G401 (cell line): ENCODE data around the gene DCHS1. TPM values are rescaled to one million over a fixed set of nuclear protein-coding genes. Genes with fewer than 3 reads are reported as not detected.
A peak's percentile ranks its signal among the peaks of the same experiment; 100 is the strongest.
"Not testable (repeated sequence)": the region's sequence is repeated elsewhere in the genome, so short reads cannot be mapped to it uniquely, and the experiment has no call there.

ENCODE experiments used
- DNase-seq: peaks from one replicate; pipeline ENCODE4 v3.0.0-alpha.2; 2015; ENCODE audit warnings: low spot score
- in situ Hi-C: cut with HindIII; loops from 2 replicates; pipeline ENCODE4 v1.10.0; 2016; ENCODE audit warnings: low sequenced_read_pairs, mixed read lengths
- total RNA-seq: library from RNA; depleted of rRNA; stranded (reverse); fragments of >200 nt; shearing (Covaris generic); gene quantifications from 2 replicates; pipeline ENCODE4 v1.2.3, GENCODE V29; 2014; rRNA removed

Gene DCHS1, protein sequence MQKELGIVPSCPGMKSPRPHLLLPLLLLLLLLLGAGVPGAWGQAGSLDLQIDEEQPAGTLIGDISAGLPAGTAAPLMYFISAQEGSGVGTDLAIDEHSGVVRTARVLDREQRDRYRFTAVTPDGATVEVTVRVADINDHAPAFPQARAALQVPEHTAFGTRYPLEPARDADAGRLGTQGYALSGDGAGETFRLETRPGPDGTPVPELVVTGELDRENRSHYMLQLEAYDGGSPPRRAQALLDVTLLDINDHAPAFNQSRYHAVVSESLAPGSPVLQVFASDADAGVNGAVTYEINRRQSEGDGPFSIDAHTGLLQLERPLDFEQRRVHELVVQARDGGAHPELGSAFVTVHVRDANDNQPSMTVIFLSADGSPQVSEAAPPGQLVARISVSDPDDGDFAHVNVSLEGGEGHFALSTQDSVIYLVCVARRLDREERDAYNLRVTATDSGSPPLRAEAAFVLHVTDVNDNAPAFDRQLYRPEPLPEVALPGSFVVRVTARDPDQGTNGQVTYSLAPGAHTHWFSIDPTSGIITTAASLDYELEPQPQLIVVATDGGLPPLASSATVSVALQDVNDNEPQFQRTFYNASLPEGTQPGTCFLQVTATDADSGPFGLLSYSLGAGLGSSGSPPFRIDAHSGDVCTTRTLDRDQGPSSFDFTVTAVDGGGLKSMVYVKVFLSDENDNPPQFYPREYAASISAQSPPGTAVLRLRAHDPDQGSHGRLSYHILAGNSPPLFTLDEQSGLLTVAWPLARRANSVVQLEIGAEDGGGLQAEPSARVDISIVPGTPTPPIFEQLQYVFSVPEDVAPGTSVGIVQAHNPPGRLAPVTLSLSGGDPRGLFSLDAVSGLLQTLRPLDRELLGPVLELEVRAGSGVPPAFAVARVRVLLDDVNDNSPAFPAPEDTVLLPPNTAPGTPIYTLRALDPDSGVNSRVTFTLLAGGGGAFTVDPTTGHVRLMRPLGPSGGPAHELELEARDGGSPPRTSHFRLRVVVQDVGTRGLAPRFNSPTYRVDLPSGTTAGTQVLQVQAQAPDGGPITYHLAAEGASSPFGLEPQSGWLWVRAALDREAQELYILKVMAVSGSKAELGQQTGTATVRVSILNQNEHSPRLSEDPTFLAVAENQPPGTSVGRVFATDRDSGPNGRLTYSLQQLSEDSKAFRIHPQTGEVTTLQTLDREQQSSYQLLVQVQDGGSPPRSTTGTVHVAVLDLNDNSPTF (N-terminal part only)
- total RNA-seq, result 0.17 and 0.25 TPM in 2 replicates

DNA sequence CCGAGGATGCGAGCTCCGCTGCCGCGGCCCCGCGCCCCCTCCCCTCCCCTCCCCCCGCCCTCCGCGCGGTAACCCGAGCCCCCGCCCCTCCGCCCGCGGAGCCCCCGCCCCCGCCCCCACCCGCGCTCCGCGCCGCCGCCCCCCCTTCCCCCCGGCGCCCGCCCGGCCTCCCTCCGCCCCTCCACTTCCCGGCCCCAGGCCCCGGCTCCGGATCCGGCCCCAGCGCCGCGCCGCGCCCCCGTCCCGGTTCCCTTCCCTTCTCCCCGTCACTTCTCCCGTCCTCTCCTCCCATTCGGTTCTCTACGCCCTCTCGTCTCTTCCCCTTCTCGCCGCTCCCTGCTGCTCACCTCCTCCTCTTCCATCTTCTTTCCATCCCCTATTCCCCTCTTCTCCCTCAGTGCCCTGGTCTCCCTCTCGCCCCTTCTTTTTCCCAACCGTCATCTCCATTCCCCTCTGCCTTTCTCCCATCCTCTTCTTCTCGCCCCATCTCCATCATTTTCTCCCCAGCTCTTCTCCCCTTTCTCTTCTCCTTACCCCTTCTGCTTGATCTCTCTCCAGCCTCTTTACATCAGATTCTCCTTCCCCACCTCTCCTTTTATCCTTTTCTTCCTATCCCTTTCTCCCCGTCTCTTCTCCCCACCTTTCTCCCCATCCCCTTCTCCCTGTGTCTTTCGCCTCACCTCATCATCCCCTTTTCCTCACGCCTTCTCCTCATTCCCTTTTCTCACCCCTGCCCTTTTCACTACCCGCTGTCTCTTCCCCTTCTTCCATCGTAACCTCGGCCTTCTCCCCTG, at the start of gene DCHS1:
DCHS1 (minus strand) TSS at position 20 of the 794 bp plus-strand sequence. CDS start 14,196 bp downstream, outside the sequence.
- in situ Hi-C loops, result no loop called here
- DNase-seq, result no peak

DNA sequence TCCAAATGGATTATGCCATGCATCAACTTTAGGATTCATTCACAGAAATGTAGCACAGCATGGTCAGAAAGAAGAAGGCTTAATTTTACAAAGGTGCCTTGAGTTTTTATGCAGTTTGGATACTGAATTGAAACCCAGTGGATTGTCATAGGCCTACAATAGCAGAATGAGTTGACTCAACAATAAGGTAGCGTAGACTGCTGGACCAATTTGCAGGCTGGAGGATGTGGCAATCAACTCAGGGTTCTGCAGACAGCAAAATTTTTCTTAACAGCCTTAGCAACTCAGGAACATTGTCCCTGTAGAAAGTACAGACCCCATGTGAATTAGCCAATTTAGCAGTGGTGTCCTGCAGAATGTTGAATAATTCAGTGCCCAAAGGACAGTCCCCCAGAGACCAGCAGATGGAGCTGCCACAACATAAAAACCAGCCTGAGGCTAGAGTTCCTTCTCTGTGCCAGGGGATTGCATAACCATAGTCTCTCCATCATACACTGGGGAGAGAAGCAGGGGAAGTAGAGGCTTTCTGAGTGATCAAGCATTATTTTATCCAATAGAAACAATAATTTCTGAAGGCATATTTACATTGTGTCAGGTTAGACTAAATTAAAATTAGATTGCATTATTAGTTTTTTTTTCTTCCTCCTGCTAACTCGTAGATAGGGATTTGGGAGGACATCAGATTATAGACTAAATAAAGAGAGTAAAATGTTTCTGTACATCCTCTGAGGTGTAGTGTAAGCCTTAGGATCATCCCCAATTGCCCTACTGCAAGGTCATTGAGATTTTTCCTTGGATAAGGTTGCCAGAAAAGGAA, 47.8 kb upstream of the DCHS1 start:
- peak; percentile 76 for DNase-seq
- in situ Hi-C loops, result no loop called here

DNA sequence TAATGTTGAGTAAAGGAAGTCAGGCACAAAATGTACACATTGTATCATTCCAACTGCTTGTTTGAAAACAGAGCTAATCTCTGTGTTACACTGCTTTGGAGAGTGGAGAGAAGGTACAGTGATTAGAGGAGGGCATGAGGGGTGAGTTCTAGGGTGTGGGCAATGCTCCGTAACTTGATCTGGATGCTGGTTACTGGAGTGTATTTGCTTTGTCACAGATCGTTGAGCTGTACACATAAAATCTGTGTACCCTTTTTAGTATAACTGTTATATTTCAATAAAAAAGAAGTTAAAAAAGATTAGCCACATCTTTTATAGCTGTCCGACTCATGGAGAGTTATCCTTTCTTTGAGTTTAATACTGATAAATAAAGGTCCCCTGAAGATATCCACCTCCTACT, 46.3 kb upstream of the DCHS1 start:
- not testable (repeated sequence) for DNase-seq

DNA sequence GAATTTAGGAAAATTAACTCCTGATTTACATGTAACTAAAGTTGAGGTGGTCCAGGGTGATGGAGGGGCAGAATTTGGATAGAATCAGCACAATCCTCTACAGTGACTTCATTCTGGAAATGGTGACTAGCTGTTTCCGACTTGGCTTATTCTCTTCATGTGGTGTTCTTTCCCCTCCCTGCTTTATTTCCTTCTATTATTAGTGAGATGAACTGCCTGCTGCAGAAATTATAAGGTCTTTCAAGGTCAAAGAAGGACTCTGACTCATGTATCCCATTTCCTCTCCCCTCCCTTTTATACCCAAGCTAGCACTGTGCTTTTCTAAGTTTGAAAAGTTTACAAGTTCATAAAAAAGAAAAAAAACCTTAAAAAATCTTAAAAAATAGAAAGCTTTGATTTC, 39.8 kb upstream of the DCHS1 start:
- in situ Hi-C loops, result no loop called here
- DNase-seq, result no peak

More for the DNA sequence above, 46.3 kb upstream of the DCHS1 start:
- in situ Hi-C loops, result not testable (repeated sequence)

DNA sequence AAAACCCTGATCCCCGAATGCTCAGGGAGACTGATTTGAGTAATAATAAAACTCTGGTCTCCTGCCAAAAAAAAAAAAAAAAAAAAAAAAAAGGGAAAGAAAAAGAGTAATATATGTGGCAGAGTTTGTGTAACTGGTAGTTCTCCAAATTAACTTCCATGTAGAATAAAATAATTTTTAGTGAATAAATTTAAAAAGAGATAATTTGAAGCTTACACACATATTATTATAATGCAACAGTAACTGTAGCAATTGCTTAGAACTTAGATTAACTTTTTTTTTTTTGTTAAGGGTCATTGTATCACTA, 38.6 kb upstream of the DCHS1 start:
- DNase-seq, result no peak
- in situ Hi-C loops, result no loop called here

DNA sequence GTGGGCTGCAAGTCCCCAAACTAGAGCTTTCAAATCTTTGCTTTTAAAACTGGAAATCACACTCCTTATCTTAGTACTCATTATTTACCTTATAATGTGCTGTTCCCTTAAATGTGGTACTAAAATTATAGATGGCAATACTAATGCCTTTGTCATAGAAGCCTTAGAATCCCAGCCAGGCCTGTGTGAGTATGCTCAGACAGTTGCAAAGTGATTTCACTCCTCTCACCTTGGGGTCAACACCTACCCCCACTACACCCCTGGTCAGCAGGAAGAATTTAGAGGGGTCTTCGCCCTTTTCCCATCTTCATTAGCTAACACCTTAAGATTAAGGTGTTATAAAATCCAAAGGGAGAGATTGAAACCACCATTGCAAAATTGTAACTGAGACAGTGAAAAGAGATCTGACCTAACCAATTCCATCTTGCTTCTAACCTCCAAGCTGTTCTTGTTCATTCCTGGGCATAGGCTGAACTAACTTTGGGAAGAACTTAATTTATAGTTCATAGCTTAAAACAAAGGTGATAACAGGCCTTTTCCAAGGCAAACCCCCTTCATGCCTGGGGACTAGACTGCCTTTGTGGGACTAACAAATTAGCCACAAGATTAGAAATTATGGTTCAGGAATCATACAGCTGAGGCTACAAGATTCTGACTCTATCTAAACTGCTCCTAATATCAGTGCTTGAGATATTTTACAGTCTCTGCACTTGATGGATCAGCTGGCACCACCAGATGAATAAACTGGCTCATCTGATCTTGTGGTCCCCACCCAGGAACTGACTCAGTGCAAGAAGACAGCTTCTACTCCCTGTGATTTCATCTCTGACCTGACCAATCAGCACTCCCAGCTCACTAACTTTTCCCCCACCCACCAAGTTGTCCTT, 38.0 kb upstream of the DCHS1 start:
- in situ Hi-C loops, result no loop called here
- DNase-seq, result no peak

DNA sequence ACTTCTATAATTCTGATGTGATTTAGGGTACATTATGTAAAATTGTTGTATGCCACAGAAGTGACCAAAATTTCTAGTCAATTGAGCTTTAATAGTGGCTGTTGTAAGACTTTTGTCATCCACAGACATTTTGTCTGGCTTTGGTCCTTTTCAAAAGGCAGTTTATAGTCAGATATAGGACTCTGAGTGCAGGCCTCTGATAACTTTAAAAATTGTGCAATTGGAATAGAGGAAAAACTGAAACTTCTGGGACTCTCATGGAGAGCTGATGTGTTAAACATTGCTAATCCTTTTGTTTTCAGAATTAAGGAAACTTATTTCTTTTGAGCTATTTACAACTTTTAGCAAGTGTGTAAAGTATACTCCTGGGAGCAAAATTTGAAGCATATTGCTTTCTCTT, 36.5 kb upstream of the DCHS1 start:
- in situ Hi-C loops, result no loop called here
- no peak for DNase-seq

DNA sequence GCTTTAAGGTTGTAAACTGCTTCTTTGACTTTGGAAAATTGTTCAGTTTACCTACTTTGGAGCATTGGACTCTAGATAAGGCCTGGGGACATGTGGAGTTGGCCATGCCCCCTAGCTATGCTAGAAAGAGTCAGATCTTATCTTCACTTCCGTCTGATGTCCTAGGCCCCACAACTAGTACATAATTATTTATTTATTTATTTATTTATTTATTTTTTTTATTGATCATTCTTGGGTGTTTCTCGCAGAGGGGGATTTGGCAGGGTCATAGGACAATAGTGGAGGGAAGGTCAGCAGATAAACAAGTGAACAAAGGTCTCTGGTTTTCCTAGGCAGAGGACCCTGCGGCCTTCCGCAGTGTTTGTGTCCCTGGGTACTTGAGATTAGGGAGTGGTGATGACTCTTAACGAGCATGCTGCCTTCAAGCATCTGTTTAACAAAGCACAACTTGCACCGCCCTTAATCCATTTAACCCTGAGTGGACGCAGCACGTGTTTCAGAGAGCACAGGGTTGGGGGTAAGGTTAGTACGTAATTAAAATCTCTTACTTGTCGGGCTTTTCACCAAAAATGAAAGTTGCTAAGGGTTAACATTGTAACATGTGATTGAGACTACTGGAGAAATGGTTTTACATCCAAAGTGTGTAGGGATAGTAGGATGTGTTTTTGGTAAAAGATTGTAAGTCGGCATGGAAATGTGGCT, 35.0 kb upstream of the DCHS1 start:
- DNase-seq, in situ Hi-C loops: not testable (repeated sequence)

DNA sequence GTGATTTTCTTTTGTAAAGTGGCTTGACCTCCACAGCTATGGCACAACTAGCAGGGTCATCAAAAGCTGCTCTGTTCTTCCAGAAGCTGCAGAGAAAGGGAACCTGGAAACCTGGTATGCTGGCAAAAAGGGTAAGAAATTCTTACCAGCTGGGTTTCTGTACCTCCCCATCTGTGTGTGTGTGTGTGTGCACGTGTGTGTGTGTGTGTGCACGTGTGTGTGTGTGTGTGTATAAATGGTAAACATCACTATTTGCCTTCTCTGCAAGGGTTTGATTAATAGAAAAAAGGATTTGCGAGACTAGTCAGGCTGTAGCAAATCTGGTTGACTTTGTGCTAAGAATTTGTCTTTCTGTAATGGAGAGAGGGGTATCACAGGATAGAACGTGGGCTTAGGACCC, 32.3 kb upstream of the DCHS1 start:
- no peak for DNase-seq
- in situ Hi-C loops, result no loop called here

DNA sequence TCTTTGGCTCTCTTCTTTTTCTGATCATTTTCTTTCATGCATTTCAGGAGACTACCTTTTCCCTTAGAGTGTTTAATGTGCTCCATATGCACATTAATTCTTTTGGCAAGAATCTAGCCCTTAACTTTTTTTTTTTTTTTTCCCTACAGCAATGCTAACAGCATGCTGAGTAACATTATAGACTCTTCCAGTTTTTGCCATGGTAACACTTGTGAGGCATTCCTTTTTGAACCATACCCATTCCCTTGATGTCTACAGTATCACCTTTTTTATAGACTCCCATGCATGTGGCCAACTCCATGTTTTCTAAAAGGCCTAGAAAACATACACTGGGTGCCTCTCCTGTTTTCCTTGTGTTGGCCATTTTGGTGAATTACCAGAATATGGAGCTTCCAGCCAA, 30.4 kb upstream of the DCHS1 start:
- in situ Hi-C loops, result no loop called here
- no peak for DNase-seq

DNA sequence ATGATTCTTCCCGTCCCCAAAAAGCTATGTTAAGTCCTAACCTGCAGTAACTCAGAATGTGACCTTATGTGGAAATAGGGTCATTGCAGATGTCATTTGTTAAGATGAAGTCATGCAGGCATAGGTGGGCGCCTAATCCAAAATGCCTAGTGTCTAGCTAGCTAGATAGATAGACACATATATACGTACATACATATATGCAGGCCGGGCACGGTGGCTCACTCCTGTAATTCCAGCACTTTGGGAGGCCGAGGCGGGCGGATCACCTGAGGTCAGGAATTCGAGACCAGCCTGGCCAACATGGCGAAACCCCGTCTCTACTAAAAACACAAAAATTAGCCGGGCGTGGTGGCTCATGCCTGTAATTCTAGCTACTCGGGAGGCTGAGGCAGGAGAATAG, 28.5 kb upstream of the DCHS1 start:
- peak; percentile 18 for DNase-seq
- in situ Hi-C loops, result not testable (repeated sequence)

DNA sequence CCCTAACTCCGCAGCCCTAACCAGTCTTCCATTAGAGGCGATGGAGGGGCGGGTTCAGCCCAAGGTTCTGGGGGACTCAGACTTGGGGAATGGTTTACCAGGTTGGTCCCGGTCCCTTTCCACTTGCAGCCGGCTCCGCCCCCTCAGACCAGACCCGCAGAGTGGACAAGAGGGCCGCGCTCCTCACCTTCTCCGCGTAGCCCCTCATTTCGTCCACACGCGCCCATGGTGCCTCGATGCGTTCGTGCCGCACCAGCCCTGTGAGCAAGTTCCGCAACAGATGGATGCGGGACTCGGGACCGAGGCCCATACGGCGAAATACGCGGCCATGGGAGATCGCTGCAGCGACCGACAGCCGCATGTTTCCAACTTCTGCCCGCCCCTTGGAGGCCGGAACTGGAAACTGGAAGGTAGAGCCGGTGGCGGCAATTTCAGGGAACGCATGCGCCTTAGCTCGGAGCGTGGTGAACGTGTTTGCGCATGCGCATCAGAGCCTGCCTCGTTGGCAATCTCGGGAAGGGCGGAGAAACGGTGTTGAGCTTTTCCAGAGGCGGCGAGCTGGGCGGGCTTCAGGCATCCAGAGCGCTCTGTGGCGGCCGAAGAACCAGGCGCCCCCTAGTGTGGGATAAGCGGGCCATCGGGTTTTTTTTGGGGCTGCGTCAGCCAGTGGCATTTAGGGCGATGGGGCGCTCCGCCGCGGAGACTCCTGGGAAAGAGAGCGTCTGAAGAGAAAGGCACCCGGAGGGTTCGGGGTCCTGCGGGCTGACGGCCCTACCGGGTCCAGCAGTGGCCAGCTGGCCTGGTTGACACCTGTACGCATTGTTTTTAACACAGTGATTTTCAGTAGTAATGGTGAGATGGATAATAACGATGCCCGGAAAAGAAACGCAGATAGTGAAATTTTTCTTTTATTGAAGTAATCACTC, 27.6 kb upstream of the DCHS1 start, which contains the start of gene MRPL17:
MRPL17 (minus strand) TSS at position 405 of the 926 bp plus-strand sequence; CDS start at position 361, 44 bp downstream.
- peak; percentile 98 for DNase-seq
- in situ Hi-C loops, result no loop called here

DNA sequence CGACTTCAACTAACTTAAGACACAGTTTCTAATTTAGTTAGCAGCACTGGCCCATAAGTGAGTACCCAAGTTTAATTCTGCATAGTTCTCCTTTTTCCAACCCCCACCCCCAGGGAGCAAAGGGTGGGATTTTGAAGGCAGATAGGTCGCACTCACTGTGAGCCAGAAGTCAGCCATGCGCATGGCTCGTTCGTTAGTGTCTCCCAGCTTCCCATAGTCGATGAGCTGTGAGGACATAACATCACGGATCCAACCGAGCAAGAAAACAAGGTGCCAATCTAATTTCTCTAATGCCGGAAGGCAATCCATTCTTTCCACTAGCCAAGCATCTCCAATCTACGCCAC, 27.0 kb upstream of the DCHS1 start:
- in situ Hi-C loops, result no loop called here

DNA sequence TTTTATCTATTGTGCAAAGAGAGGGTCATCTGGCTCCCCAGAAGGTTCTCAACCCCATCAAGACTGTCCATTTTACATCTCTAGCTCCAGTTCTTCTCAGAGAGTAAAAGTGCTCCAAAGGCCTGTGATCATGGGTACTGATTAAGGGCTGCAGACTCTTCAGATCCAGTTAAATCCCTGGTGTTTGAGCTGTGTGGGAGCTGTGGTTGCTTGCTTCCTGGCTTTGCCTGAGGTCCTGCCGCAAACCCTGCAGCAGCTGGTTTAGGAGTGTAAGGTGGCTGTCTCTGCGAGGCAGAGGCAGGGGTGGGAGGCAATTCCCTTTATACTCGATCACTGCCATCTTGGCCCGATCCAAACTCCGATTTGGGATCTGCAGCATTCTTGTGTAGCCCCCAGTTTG, 26.3 kb upstream of the DCHS1 start:
- DNase-seq, result no peak
- in situ Hi-C loops, result no loop called here

More for the DNA sequence above, 27.0 kb upstream of the DCHS1 start:
- DNase-seq, result no peak

DNA sequence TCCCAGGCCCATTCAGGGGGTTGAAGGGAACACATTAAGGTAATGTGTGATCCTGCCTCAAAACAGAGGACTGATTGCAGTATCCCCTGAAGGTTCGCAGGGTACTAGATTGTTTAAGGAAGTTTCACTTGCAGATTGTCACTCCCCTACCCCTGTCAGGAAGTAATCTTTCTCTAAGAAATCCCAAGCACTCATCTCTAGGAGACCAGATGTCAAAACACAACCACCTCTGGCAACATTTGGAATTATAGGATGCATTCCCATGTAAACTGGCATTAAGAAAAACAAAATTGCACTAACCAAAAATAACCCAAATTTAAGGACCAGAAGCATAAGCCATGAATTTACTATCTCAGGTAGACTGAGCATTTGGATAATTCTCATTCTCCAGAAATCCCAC, 25.9 kb upstream of the DCHS1 start:
- in situ Hi-C loops, result no loop called here
- DNase-seq, result no peak

DNA sequence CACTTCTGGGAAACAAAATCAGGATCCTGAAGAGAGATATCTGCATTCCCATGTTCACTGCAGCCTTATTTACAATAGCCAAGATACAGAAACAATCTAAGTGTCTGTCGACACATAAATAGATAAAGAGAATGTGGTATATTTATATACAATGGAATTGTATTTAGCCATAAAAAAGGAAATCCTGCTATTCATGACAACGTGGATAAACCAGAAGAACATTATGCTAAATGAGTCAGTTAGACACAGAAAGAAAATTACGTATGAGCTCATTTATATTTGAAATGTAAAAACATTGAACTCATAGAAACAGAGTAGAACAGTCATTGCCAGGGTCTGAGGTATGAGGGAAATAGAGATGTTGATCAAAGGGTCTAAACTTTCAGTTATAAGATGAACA, 21.4 kb upstream of the DCHS1 start:
- no peak for DNase-seq
- in situ Hi-C loops, result no loop called here
